Endothelial cell of umbilical vein (primary cell): Measurements from ENCODE around the gene CHST8.

Experiments used
- CTCF ChIP-seq, 2 donors: IDR thresholded peaks; 1 replicate in 1 of 2; 2 replicates in 1 of 2; pipeline ENCODE4 v1.5.1; 2011; ENCODE audit warnings: low read length in 2 of 2, mild to moderate bottlenecking in 2 of 2, moderate library complexity in 2 of 2, control low read depth in 1 of 2, inconsistent platforms in 1 of 2, low read depth in 1 of 2; ENCODE audit not compliant: insufficient read depth in 1 of 2; ENCODE audit errors: extremely low read depth in 1 of 2
- EZH2 ChIP-seq: IDR thresholded peaks from 2 replicates; pipeline ENCODE4 v1.6.1; 2012; ENCODE audit warnings: borderline replicate concordance, low read depth, mild to moderate bottlenecking, moderate library complexity, low read length, inconsistent platforms; ENCODE audit not compliant: severe bottlenecking
- GATA2 ChIP-seq: IDR thresholded peaks from 2 replicates; pipeline ENCODE4 v1.7.0; 2011; ENCODE audit warnings: low read depth, mild to moderate bottlenecking, moderate library complexity, mixed read lengths, low read length; ENCODE audit not compliant: insufficient read length, insufficient read depth
- JUN ChIP-seq: IDR thresholded peaks from 2 replicates; pipeline ENCODE4 v1.6.1; 2011; ENCODE audit warnings: borderline replicate concordance, low read depth; ENCODE audit not compliant: insufficient read length, insufficient read depth
- MAX ChIP-seq: IDR thresholded peaks from 2 replicates; pipeline ENCODE4 v1.6.1; 2011; ENCODE audit not compliant: insufficient read depth, insufficient read length
- MYC ChIP-seq: IDR thresholded peaks from one replicate; pipeline ENCODE4 v1.6.1; 2011; ENCODE audit warnings: mild to moderate bottlenecking, low read depth, low read length
- POLR2A ChIP-seq: IDR thresholded peaks from 2 replicates; pipeline ENCODE4 v1.6.1; 2012; ENCODE audit warnings: low read depth, mild to moderate bottlenecking, control low read depth, low read length
- POLR2AphosphoS5 ChIP-seq: IDR thresholded peaks from 2 replicates; pipeline ENCODE4 v1.6.1; 2012; ENCODE audit warnings: low read depth, mild to moderate bottlenecking, control low read depth, low read length, moderate library complexity; ENCODE audit not compliant: insufficient read depth

- TF ChIP-seq JUN (no peak), CTCF (IDR thresholded peaks at IDR 0.05; ENCODE audit: extremely low read depth in 1 of 2, insufficient read depth in 1 of 2, low read depth in 1 of 2, low read length in 2 of 2) (no peak), EZH2 (no peak), POLR2A (no peak), POLR2AphosphoS5 (no peak), MYC (no peak), MAX (no peak), GATA2 (no peak)
Observed at GRCh38 chr19:33775731-33776487, 154.2 kb downstream of the CHST8 start.
